ENCODE data around the gene ATP6V1B1. TPM values are rescaled to one million over a fixed set of nuclear protein-coding genes. Genes with fewer than 3 reads are reported as not detected.

The ATP6V1B1 gene
- total RNA-seq, 1 experiment from 2014 or later, result not detected

GRCh38 chr2:70988726-70989648 lies 53.3 kb downstream of the ATP6V1B1 start:
- Mint-ChIP-seq H3K4me3 (no peak overlapping the region), H3K27ac (no peak overlapping the region), H3K9me3 (no peaks in the 10 kb centered on the region), H3K4me1 (peaks cover 15% of the 10 kb centered on the region), H3K27me3 (ENCODE audit: low read depth) (0 out of 2 replicates have a peak, but pooled peaks cover under 1% of the 10 kb centered on the region), H3K36me3 (peaks cover 16% of the 10 kb centered on the region)
- no peak for TF ChIP-seq ELF4 (CRISPR knock-in tag; IDR thresholded peaks at IDR 0.05; ENCODE audit: low read depth)
- no peak for TF ChIP-seq ZNF416 (CRISPR knock-in tag; IDR thresholded peaks at IDR 0.05)
- no peak for TF ChIP-seq OVOL2 (CRISPR knock-in tag; IDR thresholded peaks at IDR 0.05; ENCODE audit: borderline replicate concordance)
- no peak for TF ChIP-seq NFATC4 (CRISPR knock-in tag; IDR thresholded peaks at IDR 0.05)
- no peak for TF ChIP-seq TEAD4 (CRISPR knock-in tag; IDR thresholded peaks at IDR 0.05)
- no peak for TF ChIP-seq ZMAT4 (CRISPR knock-in tag; IDR thresholded peaks at IDR 0.05)
- no peak for TF ChIP-seq AFF4 (CRISPR knock-in tag; IDR thresholded peaks at IDR 0.05; ENCODE audit: borderline replicate concordance)
- no peak for TF ChIP-seq NFYB (CRISPR knock-in tag; conservative IDR thresholded peaks at IDR 0.05; ENCODE audit: low read depth)
- TF ChIP-seq ERG (CRISPR knock-in tag; IDR thresholded peaks at IDR 0.05), result no peak
- no peak for TF ChIP-seq GABPB1 (CRISPR knock-in tag; IDR thresholded peaks at IDR 0.05)
- TF ChIP-seq E2F4 (CRISPR knock-in tag; IDR thresholded peaks at IDR 0.05; ENCODE audit: borderline replicate concordance, low read depth), result no peak
- TF ChIP-seq ZNF263 (CRISPR knock-in tag; IDR thresholded peaks at IDR 0.05; ENCODE audit: low read depth), result no peak
- no peak for TF ChIP-seq IRF2 (CRISPR knock-in tag; IDR thresholded peaks at IDR 0.05; ENCODE audit: borderline replicate concordance, low read depth)
- no peak for TF ChIP-seq FOXK1 (CRISPR knock-in tag; IDR thresholded peaks at IDR 0.05)
- TF ChIP-seq ZBTB43 (CRISPR knock-in tag; IDR thresholded peaks at IDR 0.05), result no peak
- no peak for TF ChIP-seq ZNF532 (CRISPR knock-in tag; IDR thresholded peaks at IDR 0.05; ENCODE audit: borderline replicate concordance)
- TF ChIP-seq KAT7 (CRISPR knock-in tag; IDR thresholded peaks at IDR 0.05; ENCODE audit: borderline replicate concordance), result no peak
- no peak for DNase-seq (ENCODE audit: low spot score)
- ChIA-PET POLR2A (no interaction called here), CTCF (no interaction called here)
- no peak for ATAC-seq
